NCI-H82 treated with DMSO at 0.1 percent for 48 hours (cell line): ENCODE measurements around the gene C13orf42.

Source experiments
- DNase-seq: peaks from one replicate; lab custom pipeline; 2025; ENCODE audit not compliant: unreplicated experiment; lab: John Stamatoyannopoulos, UW

Gene C13orf42

GRCh38 chr13:51035978-51036377, 75.1 kb downstream of the C13orf42 start:
- DNase-seq = no peak

GRCh38 chr13:51035469-51035868, 75.6 kb downstream of the C13orf42 start:
- DNase-seq = no peak

DNA sequence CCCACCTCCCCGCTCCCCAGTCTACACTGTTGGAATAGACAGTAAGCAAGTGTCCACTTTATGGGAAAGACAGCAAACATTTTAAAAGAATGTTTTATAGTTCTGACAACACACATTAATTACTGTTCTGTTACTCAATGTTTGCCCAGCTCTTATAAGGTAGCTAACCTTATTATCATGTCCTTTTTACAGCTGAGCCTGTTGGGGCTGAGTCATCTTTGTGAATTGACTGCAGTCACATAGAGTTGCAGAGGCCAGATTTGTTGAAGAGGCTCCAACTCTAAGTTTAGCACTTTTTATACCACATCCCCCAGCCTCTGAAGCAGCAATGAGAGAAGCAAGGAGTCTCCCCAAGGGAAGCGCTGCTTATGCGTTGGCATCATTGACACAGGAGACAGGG, 76.2 kb downstream of the C13orf42 start:
- no peak for DNase-seq

DNA sequence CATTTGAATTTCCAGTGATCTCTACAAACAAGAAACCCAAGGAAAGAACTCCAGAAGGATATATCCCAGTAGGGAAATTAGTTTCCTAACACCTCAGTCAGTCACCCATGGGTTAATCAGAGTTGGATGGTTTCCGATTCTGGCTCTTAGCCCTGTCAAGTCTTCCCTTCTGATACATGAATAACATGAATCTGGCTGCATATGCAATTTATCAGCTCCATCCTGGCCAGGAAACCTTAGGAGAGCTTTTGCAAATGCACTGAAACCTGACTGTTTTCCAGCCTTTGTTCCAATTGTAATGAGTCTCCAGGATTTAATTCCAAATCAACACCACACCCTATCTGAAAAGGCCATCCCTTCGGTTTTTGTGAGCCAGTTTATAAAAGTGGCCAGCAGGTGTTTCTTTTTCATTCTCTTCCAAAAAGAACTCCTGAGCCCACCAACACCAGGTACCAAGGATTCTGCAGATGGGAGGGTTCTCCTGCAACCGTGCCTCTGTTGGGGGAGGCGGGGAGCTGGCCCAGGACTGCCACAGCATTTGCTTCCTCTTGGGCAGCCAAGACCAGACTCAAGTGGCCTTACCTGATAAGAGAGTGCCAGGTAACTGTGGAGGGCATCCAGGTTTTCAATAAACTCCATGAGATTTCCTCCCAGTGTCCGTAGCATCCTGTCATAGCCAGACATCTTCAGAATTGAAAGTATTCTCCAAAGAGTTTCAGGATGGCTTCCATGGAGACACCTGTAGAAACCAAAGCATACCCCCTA, 77.5 kb downstream of the C13orf42 start:
- DNase-seq = no peak

DNA sequence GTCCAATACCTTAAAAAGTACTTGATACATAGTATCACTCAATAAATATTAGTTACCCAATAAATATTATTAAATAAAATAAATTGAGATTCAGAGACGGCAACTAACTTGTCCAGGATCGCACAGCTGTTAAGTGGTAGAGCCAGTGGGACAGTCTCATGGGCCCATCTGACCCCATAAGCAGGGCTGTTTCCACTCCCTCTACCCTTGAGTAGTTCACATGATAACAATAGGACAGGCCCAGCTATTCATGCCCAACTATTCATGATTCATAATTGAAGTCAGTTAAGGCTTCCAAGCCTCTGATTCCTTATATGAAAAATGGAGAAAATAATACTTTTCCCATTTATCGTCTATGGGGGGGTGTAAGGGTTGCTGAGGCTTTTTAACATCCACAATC, 78.2 kb downstream of the C13orf42 start:
- DNase-seq = no peak
